Measurements from ENCODE around the gene ASPSCR1. TPM values are rescaled to one million over a fixed set of nuclear protein-coding genes. Genes with fewer than 3 reads are reported as not detected.

The ASPSCR1 gene
- total RNA-seq, 1 experiment from 2014 or later = 60.4 TPM

DNA sequence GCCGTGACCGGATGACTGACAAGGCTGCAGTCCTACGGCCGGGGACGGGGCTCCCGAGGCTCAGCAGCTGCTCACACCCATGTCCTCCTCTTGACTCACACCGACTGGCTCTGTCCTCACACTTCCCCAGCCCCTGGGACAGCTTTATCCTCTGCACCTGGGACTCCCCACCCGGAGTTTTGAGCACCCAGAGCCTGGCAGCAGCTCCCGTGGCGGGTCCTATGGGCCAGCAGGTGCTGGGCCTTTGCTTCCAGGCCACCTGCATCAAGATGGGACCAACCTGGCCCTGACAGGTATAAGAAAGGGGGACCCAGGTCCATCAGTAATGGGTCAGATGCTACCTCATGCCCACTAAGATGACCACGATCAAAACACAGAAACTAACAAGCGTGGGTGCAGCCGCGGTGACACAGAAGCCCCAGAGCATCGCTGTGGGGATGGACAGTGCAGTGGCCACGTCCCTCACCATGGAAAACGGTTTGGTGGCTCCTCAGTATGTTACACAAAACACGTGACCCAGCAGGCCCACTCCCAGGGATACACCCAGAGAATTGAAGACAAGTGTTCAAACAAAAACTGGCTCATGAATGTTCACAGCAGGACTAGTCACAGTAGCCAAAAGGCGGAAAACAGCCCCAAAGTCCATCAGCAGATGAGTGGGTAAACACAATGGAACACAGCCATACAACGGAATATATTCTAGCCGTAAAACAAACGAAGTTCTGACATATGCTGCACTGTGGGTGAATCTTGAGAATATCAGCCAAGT, 13.2 kb upstream of the ASPSCR1 start:
- TF ChIP-seq JUN (CRISPR knock-in tag; IDR thresholded peaks at IDR 0.05) (no peak), GABPB1 (CRISPR knock-in tag; IDR thresholded peaks at IDR 0.05) (peak; percentile 33; the same call in 1 of the 2 replicates)
- Mint-ChIP-seq H3K4me3 (no peak overlapping the region), H3K9me3 (no peaks in the 10 kb centered on the region), H3K27me3 (ENCODE audit: low read depth) (peaks cover 73% of the 10 kb centered on the region), H3K36me3 (no peaks in the 10 kb centered on the region), H3K27ac (no peak overlapping the region), H3K4me1 (peaks cover 16% of the 10 kb centered on the region)
- DNase-seq (ENCODE audit: low spot score) = no peak
- POLR2A ChIA-PET = no interaction called here
- CTCF ChIA-PET = no interaction called here
- ATAC-seq = no peak

- Mint-ChIP-seq H3K4me3 (no peak overlapping the region), H3K27ac (no peak overlapping the region), H3K36me3 (no peaks in the 10 kb centered on the region), H3K9me3 (no peaks in the 10 kb centered on the region), H3K27me3 (ENCODE audit: low read depth) (peaks cover 71% of the 10 kb centered on the region), H3K4me1 (peaks cover 16% of the 10 kb centered on the region)
- peak; percentile 58 for ATAC-seq
- DNase-seq (ENCODE audit: low spot score) = peak; percentile 69
- ChIA-PET CTCF (interaction anchor here (0.8 to 2.5 kb wide), 11 partner anchors 14 to 97 kb away, joined by 3 to 13 read pairs (median 5); partner anchors contain the start of genes DCXR and MAFG), POLR2A (no interaction called here)
- no peak for TF ChIP-seq ETV6 (CRISPR knock-in tag; IDR thresholded peaks at IDR 0.05)
- TF ChIP-seq, protein P1, sequence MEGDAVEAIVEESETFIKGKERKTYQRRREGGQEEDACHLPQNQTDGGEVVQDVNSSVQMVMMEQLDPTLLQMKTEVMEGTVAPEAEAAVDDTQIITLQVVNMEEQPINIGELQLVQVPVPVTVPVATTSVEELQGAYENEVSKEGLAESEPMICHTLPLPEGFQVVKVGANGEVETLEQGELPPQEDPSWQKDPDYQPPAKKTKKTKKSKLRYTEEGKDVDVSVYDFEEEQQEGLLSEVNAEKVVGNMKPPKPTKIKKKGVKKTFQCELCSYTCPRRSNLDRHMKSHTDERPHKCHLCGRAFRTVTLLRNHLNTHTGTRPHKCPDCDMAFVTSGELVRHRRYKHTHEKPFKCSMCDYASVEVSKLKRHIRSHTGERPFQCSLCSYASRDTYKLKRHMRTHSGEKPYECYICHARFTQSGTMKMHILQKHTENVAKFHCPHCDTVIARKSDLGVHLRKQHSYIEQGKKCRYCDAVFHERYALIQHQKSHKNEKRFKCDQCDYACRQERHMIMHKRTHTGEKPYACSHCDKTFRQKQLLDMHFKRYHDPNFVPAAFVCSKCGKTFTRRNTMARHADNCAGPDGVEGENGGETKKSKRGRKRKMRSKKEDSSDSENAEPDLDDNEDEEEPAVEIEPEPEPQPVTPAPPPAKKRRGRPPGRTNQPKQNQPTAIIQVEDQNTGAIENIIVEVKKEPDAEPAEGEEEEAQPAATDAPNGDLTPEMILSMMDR (IDR thresholded peaks at IDR 0.05) = no peak
- TF ChIP-seq FOXP1 (CRISPR knock-in tag; IDR thresholded peaks at IDR 0.05; ENCODE audit: borderline replicate concordance) = 0 out of 2 replicates have a peak, but pooled peaks have one; percentile 5
- no peak for TF ChIP-seq FOXK1 (CRISPR knock-in tag; IDR thresholded peaks at IDR 0.05)
- peak; percentile 43 for TF ChIP-seq ZNF423 (CRISPR knock-in tag; IDR thresholded peaks at IDR 0.05)
- TF ChIP-seq ZNF416 (CRISPR knock-in tag; IDR thresholded peaks at IDR 0.05) = no peak
- 0 out of 2 replicates have a peak, but pooled peaks have one; percentile 32 for TF ChIP-seq ELF4 (CRISPR knock-in tag; IDR thresholded peaks at IDR 0.05; ENCODE audit: low read depth)
- peak; percentile 78 for TF ChIP-seq GABPB1 (CRISPR knock-in tag; IDR thresholded peaks at IDR 0.05)
- 0 out of 2 replicates have a peak, but pooled peaks have one; percentile 62 for TF ChIP-seq ZNF281 (CRISPR knock-in tag; IDR thresholded peaks at IDR 0.05)
- TF ChIP-seq, protein P2, sequence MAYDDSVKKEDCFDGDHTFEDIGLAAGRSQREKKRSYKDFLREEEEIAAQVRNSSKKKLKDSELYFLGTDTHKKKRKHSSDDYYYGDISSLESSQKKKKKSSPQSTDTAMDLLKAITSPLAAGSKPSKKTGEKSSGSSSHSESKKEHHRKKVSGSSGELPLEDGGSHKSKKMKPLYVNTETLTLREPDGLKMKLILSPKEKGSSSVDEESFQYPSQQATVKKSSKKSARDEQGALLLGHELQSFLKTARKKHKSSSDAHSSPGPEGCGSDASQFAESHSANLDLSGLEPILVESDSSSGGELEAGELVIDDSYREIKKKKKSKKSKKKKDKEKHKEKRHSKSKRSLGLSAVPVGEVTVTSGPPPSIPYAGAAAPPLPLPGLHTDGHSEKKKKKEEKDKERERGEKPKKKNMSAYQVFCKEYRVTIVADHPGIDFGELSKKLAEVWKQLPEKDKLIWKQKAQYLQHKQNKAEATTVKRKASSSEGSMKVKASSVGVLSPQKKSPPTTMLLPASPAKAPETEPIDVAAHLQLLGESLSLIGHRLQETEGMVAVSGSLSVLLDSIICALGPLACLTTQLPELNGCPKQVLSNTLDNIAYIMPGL (CRISPR knock-in tag; IDR thresholded peaks at IDR 0.05) = 0 out of 2 replicates have a peak, but pooled peaks have one; percentile 28
These were observed 10.8 kb upstream of the ASPSCR1 start for GRCh38 chr17:81966343-81967243.

DNA sequence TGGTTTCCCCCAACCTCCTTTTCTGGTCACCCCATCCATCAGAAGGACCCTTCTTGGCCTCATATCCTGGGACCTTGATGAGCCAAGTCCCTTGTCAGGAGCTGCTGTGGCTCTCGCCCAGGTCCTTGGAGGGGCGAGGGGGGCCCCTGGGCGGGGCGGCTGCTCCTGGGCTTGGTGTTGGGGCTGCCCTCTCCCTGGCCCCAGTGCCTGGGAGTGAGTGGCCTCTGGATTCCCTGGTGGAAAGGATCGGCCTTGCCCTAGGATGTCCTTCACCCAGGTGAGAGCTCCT, 10.2 kb upstream of the ASPSCR1 start:
- Mint-ChIP-seq H3K4me3 (no peak overlapping the region), H3K36me3 (no peaks in the 10 kb centered on the region), H3K4me1 (peaks cover 14% of the 10 kb centered on the region), H3K27ac (no peak overlapping the region), H3K27me3 (ENCODE audit: low read depth) (peaks cover 68% of the 10 kb centered on the region), H3K9me3 (peaks cover under 1% of the 10 kb centered on the region; the same call in 1 of the 2 replicates)
- ATAC-seq = no peak
- DNase-seq (ENCODE audit: low spot score) = no peak
- POLR2A ChIA-PET = interaction anchor here (2.1 kb wide), 1 partner anchor 9 kb away, joined by 7 read pairs; no protein-coding TSS in a partner anchor
- CTCF ChIA-PET = interaction anchor here (0.8 to 2.6 kb wide), 12 partner anchors 7 to 98 kb away, joined by 3 to 13 read pairs (median 6); partner anchors contain the start of genes DCXR and MAFG
- TF ChIP-seq, protein P3, sequence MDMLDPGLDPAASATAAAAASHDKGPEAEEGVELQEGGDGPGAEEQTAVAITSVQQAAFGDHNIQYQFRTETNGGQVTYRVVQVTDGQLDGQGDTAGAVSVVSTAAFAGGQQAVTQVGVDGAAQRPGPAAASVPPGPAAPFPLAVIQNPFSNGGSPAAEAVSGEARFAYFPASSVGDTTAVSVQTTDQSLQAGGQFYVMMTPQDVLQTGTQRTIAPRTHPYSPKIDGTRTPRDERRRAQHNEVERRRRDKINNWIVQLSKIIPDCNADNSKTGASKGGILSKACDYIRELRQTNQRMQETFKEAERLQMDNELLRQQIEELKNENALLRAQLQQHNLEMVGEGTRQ (CRISPR knock-in tag; IDR thresholded peaks at IDR 0.05) = no peak
- TF ChIP-seq, protein P4, sequence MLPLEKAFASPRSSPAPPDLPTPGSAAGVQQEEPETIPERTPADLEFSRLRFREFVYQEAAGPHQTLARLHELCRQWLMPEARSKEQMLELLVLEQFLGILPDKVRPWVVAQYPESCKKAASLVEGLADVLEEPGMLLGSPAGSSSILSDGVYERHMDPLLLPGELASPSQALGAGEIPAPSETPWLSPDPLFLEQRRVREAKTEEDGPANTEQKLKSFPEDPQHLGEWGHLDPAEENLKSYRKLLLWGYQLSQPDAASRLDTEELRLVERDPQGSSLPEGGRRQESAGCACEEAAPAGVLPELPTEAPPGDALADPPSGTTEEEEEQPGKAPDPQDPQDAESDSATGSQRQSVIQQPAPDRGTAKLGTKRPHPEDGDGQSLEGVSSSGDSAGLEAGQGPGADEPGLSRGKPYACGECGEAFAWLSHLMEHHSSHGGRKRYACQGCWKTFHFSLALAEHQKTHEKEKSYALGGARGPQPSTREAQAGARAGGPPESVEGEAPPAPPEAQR (CRISPR knock-in tag; IDR thresholded peaks at IDR 0.05) = no peak
- TF ChIP-seq RELA (CRISPR knock-in tag; IDR thresholded peaks at IDR 0.05; ENCODE audit: borderline replicate concordance) = no peak
- TF ChIP-seq SMAD4 (CRISPR knock-in tag; IDR thresholded peaks at IDR 0.05) = no peak
- no peak for TF ChIP-seq NR2C2 (CRISPR knock-in tag; IDR thresholded peaks at IDR 0.05)
- no peak for TF ChIP-seq E2F5 (CRISPR knock-in tag; IDR thresholded peaks at IDR 0.05)
- no peak for TF ChIP-seq TEAD4 (CRISPR knock-in tag; IDR thresholded peaks at IDR 0.05)
- TF ChIP-seq NFATC4 (CRISPR knock-in tag; IDR thresholded peaks at IDR 0.05) = no peak
- TF ChIP-seq NFYB (CRISPR knock-in tag; conservative IDR thresholded peaks at IDR 0.05; ENCODE audit: low read depth) = no peak
- TF ChIP-seq ELF4 (CRISPR knock-in tag; IDR thresholded peaks at IDR 0.05; ENCODE audit: low read depth) = no peak
